OCI-LY1 (cell line): ENCODE results near the gene ADAMTS12.

Experiments
- H2AFZ ChIP-seq: fragments of 200-600 bp; sonication (generic), shearing (Covaris generic); 2 replicates; pipeline ENCODE4 v1.6.0; 2014; ENCODE audit warnings: antibody characterized with exemption, mild to moderate bottlenecking, low read length
- H3F3A ChIP-seq: fragments of 200-600 bp; sonication (generic), shearing (Covaris generic); 2 replicates; pipeline ENCODE4 v1.6.0; 2014; ENCODE audit warnings: mild to moderate bottlenecking, antibody characterized with exemption, low read length, moderate library complexity; ENCODE audit not compliant: insufficient read depth
- H3K27ac ChIP-seq: fragments of 200-600 bp; sonication (generic); 2 replicates; pipeline ENCODE4 v1.5.1; 2014; ENCODE audit warnings: low read length, mixed run types, mild to moderate bottlenecking, low read depth; ENCODE audit not compliant: poor library complexity, severe bottlenecking
- H3K27me3 ChIP-seq: fragments of 200-600 bp; sonication (generic); 2 replicates; pipeline ENCODE4 v1.6.0; 2014; ENCODE audit warnings: antibody characterized with exemption, mild to moderate bottlenecking, low read length, moderate library complexity; ENCODE audit not compliant: insufficient read depth
- H3K36me3 ChIP-seq: fragments of 200-600 bp; sonication (generic); 2 replicates; pipeline ENCODE4 v1.6.1; 2014; ENCODE audit warnings: mild to moderate bottlenecking, antibody characterized with exemption, low read length, moderate library complexity, mixed read lengths; ENCODE audit not compliant: insufficient read depth
- H3K4me1 ChIP-seq: fragments of 200-600 bp; sonication (generic); 2 replicates; pipeline ENCODE4 v1.5.1; 2014; ENCODE audit warnings: mild to moderate bottlenecking, low read length, moderate library complexity; ENCODE audit not compliant: insufficient read depth, severe bottlenecking
- H3K4me2 ChIP-seq: fragments of 200-600 bp; sonication (generic), shearing (Covaris generic); 2 replicates; pipeline ENCODE4 v1.6.1; 2014; ENCODE audit warnings: low read length
- H3K4me3 ChIP-seq: fragments of 200-600 bp; sonication (generic); 2 replicates; pipeline ENCODE4 v1.5.1; 2014; ENCODE audit warnings: low read length, low read depth, mild to moderate bottlenecking, mixed read lengths; ENCODE audit not compliant: poor library complexity, severe bottlenecking
- H3K79me2 ChIP-seq: fragments of 200-600 bp; shearing (Covaris generic); 2 replicates; pipeline ENCODE4 v1.6.1; 2016; ENCODE audit warnings: mixed run types, low read length, mixed read lengths; ENCODE audit not compliant: insufficient read depth
- H3K9ac ChIP-seq: fragments of 200-600 bp; sonication (generic), shearing (Covaris generic); 2 replicates; pipeline ENCODE4 v1.6.1; 2014; ENCODE audit warnings: mild to moderate bottlenecking, low read length, mixed read lengths
- H3K9me2 ChIP-seq: fragments of 200-600 bp; sonication (generic), shearing (Covaris generic); 2 replicates; pipeline ENCODE4 v1.6.1; 2014; ENCODE audit warnings: low read depth, mild to moderate bottlenecking, low read length, mixed read lengths
- H3K9me3 ChIP-seq: fragments of 200-600 bp; shearing (Covaris generic); 2 replicates; pipeline ENCODE4 v1.6.1; 2014; ENCODE audit warnings: low read length, mixed read lengths
- H4K20me1 ChIP-seq: fragments of 200-600 bp; sonication (generic), shearing (Covaris generic); 2 replicates; pipeline ENCODE4 v1.6.0; 2016; ENCODE audit warnings: mild to moderate bottlenecking, low read length; ENCODE audit not compliant: insufficient read depth
- CTCF ChIP-seq: fragments of 200-600 bp; sonication (generic), shearing (Covaris generic); IDR thresholded peaks from 2 replicates; pipeline ENCODE4 v1.5.1; 2017; ENCODE audit warnings: mild to moderate bottlenecking, antibody characterized with exemption, low read length, moderate library complexity, mixed read lengths
- EZH2 ChIP-seq: fragments of 200-600 bp; sonication (generic), shearing (Covaris generic); IDR thresholded peaks from 2 replicates; pipeline ENCODE4 v1.8.0; 2017; ENCODE audit warnings: borderline replicate concordance, mixed run types, mild to moderate bottlenecking, antibody characterized with exemption, low read length, moderate library complexity, mixed read lengths

Gene ADAMTS12

GRCh38 chr5:33824516-33825195 lies 67.1 kb downstream of the ADAMTS12 start:
- H3K36me3 ChIP-seq = no peaks in the 10 kb centered on the region
- no peak overlapping the region for H3K9ac ChIP-seq
- H3K4me3 ChIP-seq = no peak overlapping the region
- no peaks in the 10 kb centered on the region for H3K4me1 ChIP-seq
- H3K27ac ChIP-seq = no peak overlapping the region
- no peaks in the 10 kb centered on the region for H3K9me2 ChIP-seq
- H3K27me3 ChIP-seq = no peaks in the 10 kb centered on the region
- no peaks in the 10 kb centered on the region for H3K9me3 ChIP-seq
- no peaks in the 10 kb centered on the region for H4K20me1 ChIP-seq
- no peak overlapping the region for H2AFZ ChIP-seq
- no peaks in the 10 kb centered on the region for H3F3A ChIP-seq
- H3K4me2 ChIP-seq = no peak overlapping the region
- no peaks in the 10 kb centered on the region for H3K79me2 ChIP-seq
- TF ChIP-seq EZH2 (no peak), CTCF (no peak)

GRCh38 chr5:33817301-33817700 lies 74.5 kb downstream of the ADAMTS12 start:
- no peak overlapping the region for H3K4me2 ChIP-seq
- TF ChIP-seq EZH2 (no peak), CTCF (no peak)

GRCh38 chr5:33816791-33817190 lies 75.0 kb downstream of the ADAMTS12 start:
- Histone ChIP-seq H3K4me2 (no peak overlapping the region), H3F3A (no peaks in the 10 kb centered on the region), H3K36me3 (no peaks in the 10 kb centered on the region), H4K20me1 (no peaks in the 10 kb centered on the region), H3K9ac (no peak overlapping the region), H3K4me3 (no peak overlapping the region), H3K79me2 (no peaks in the 10 kb centered on the region), H3K9me2 (no peaks in the 10 kb centered on the region), H2AFZ (no peak overlapping the region), H3K4me1 (no peaks in the 10 kb centered on the region), H3K27me3 (no peaks in the 10 kb centered on the region), H3K27ac (no peak overlapping the region), H3K9me3 (0 out of 2 replicates have a peak, but pooled peaks cover 2% of the 10 kb centered on the region)
- TF ChIP-seq CTCF (no peak), EZH2 (no peak)

More at GRCh38 chr5:33817301-33817700, 74.5 kb downstream of the ADAMTS12 start:
- Histone ChIP-seq H3K9me2 (no peaks in the 10 kb centered on the region), H3K27ac (no peak overlapping the region), H3F3A (no peaks in the 10 kb centered on the region), H2AFZ (no peak overlapping the region), H3K4me1 (no peaks in the 10 kb centered on the region), H3K9ac (no peak overlapping the region), H4K20me1 (no peaks in the 10 kb centered on the region), H3K36me3 (no peaks in the 10 kb centered on the region), H3K79me2 (no peaks in the 10 kb centered on the region), H3K27me3 (no peaks in the 10 kb centered on the region), H3K9me3 (0 out of 2 replicates have a peak, but pooled peaks cover 2% of the 10 kb centered on the region), H3K4me3 (no peak overlapping the region)
